ENCODE results near the gene NFATC2. TPM values are rescaled to one million over a fixed set of nuclear protein-coding genes. Genes with fewer than 3 reads are reported as not detected.

The NFATC2 gene
- total and polyA plus RNA-seq, 2 of the 8 experiments (the other 6 are each of a cell fraction or from before 2014, with no cell fraction given): 0.27 to 0.91 TPM

DNA sequence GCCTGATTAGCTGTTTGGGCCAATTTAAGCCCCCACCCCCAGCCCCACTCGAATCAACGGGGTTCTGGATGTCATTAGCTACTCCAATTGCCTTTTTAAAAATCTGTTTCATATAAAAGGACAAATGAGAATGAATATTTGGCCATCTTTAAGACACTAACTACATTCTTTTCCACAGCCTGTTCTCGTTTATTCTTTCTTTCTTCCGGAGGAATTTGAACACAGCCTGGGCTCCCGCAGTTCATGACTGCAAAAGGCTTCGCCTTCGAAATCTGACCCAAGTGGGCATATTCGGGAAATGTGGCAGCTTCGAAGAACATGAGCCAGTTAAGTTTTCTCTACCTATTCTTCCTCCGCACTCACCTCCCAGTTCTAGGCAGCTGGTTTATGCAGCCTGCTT, 49.4 kb upstream of the NFATC2 start:
- Histone ChIP-seq H3K27me3 (replicated peaks in 1 of 4; ENCODE audit: control insufficient read depth in 3 of 4, extremely low read depth in 1 of 4, insufficient read depth in 3 of 4, low read length in 3 of 4) (no peaks in the 10 kb centered on the region), H2BK5ac (ENCODE audit: low read depth, low read length) (no peak overlapping the region), H3K79me1 (ENCODE audit: low read depth, low read length) (no peaks in the 10 kb centered on the region), H3K4ac (replicated peaks; ENCODE audit: insufficient read length, low read depth, low read length) (no peak overlapping the region), H3K36me3 (ENCODE audit: control insufficient read depth in 2 of 4, insufficient read depth in 4 of 4, low read length in 3 of 4) (no peaks in the 10 kb centered on the region), H3K56ac (replicated peaks; ENCODE audit: insufficient read length, low read depth, low read length) (no peak overlapping the region), H3K27ac (ENCODE audit: low read depth, low read length) (no peak overlapping the region), H3K79me2 (ENCODE audit: control insufficient read depth in 1 of 2, insufficient read depth in 2 of 2, low read length in 2 of 2) (no peaks in the 10 kb centered on the region), H4K8ac (ENCODE audit: extremely low read depth, insufficient read depth, low read length) (no peak overlapping the region), H4K5ac (ENCODE audit: insufficient read length, low read depth, low read length) (no peak overlapping the region), H2AFZ (ENCODE audit: low read length) (no peak overlapping the region), H3K4me3 (ENCODE audit: extremely low read depth in 1 of 4, insufficient read depth in 2 of 4, low read depth in 3 of 4, low read length in 4 of 4) (no peak overlapping the region), H3K18ac (ENCODE audit: extremely low read depth, low read length) (no peak overlapping the region), H2BK120ac (replicated peaks; ENCODE audit: low read depth, low read length) (no peak overlapping the region), H2BK15ac (ENCODE audit: low read length) (no peak overlapping the region), H2BK20ac (ENCODE audit: low read length) (no peak overlapping the region), H3K14ac (ENCODE audit: insufficient read length) (no peak overlapping the region), H3K4me2 (ENCODE audit: insufficient read depth in 1 of 2, low read depth in 2 of 2, low read length in 2 of 2) (no peak overlapping the region), H3K4me1 (replicated peaks in 1 of 4; ENCODE audit: control insufficient read depth in 3 of 4, insufficient read depth in 4 of 4, low read length in 3 of 4) (peaks cover 0 to 3% (median under 1%) of the 10 kb centered on the region in 4 experiments; a peak in 2 of 7 replicates), H2AK5ac (ENCODE audit: low read depth, low read length) (no peak overlapping the region), H4K20me1 (replicated peaks in 1 of 2; ENCODE audit: control insufficient read depth in 1 of 2, insufficient read depth in 2 of 2, low read length in 2 of 2) (no peaks in the 10 kb centered on the region), H3K9ac (replicated peaks in 1 of 4; ENCODE audit: extremely low read depth in 1 of 4, low read depth in 3 of 4, low read length in 3 of 4) (no peak overlapping the region), H3K9me3 (ENCODE audit: insufficient read depth in 2 of 2, low read depth in 1 of 2, low read length in 1 of 2) (no peaks in the 10 kb centered on the region), H2BK12ac (ENCODE audit: low read depth, low read length) (no peak overlapping the region), H3K23me2 (ENCODE audit: low read depth, low read length) (no peaks in the 10 kb centered on the region), H4K91ac (replicated peaks; ENCODE audit: insufficient read length, low read length) (no peak overlapping the region), H3K23ac (ENCODE audit: insufficient read length) (no peak overlapping the region)
- FAIRE-seq (no peak), DNase-seq (ENCODE audit: low read depth in 1 of 2, low spot score in 2 of 2) (no peak)
- POLR2A ChIA-PET (ENCODE audit: partially characterized antibody): no interaction called here
- 93% methylated on average over 10 of the region's 10 CpGs; no CpG with 5 or more reads in 1 of the 2 experiments for WGBS, 2 experiments (ENCODE audit: extremely low coverage in 1 of 2, insufficient coverage in 1 of 2, insufficient read length in 1 of 2, insufficient replicate concordance in 2 of 2, low coverage in 1 of 2, low lambda C conversion rate in 2 of 2, missing lambda C conversion rate in 1 of 2)
- CTCF ChIA-PET (ENCODE audit: partially characterized antibody): interaction anchor here (0.8 to 3.1 kb wide), 7 partner anchors 9 to 604 kb away, joined by 3 to 8 read pairs (median 3); no protein-coding TSS in a partner anchor
- TF ChIP-seq EGR1 (IDR thresholded peaks at IDR 0.05; ENCODE audit: borderline replicate concordance, low read depth, low read length) (no peak), EZH2 (IDR thresholded peaks at IDR 0.05; ENCODE audit: low read depth, low read length, severe bottlenecking) (no peak), POLR2AphosphoS5 (IDR thresholded peaks at IDR 0.05; ENCODE audit: low read depth, low read length) (no peak), SIX5 (IDR thresholded peaks at IDR 0.05; ENCODE audit: low read depth, low read length) (no peak), POLR2A (IDR thresholded peaks at IDR 0.05; ENCODE audit: control extremely low read depth in 1 of 2, low read depth in 2 of 2, low read length in 2 of 2) (no peak), TBP (IDR thresholded peaks at IDR 0.05; ENCODE audit: low read depth, low read length) (no peak), RXRA (IDR thresholded peaks at IDR 0.05; ENCODE audit: insufficient read depth, low read depth, low read length) (no peak)
- TF ChIP-seq, protein P1, sequence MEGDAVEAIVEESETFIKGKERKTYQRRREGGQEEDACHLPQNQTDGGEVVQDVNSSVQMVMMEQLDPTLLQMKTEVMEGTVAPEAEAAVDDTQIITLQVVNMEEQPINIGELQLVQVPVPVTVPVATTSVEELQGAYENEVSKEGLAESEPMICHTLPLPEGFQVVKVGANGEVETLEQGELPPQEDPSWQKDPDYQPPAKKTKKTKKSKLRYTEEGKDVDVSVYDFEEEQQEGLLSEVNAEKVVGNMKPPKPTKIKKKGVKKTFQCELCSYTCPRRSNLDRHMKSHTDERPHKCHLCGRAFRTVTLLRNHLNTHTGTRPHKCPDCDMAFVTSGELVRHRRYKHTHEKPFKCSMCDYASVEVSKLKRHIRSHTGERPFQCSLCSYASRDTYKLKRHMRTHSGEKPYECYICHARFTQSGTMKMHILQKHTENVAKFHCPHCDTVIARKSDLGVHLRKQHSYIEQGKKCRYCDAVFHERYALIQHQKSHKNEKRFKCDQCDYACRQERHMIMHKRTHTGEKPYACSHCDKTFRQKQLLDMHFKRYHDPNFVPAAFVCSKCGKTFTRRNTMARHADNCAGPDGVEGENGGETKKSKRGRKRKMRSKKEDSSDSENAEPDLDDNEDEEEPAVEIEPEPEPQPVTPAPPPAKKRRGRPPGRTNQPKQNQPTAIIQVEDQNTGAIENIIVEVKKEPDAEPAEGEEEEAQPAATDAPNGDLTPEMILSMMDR (IDR thresholded peaks at IDR 0.05; ENCODE audit: control extremely low read depth in 1 of 3, insufficient read depth in 1 of 3, low read depth in 1 of 3, low read length in 3 of 3): no peak
- TF ChIP-seq, protein P2, sequence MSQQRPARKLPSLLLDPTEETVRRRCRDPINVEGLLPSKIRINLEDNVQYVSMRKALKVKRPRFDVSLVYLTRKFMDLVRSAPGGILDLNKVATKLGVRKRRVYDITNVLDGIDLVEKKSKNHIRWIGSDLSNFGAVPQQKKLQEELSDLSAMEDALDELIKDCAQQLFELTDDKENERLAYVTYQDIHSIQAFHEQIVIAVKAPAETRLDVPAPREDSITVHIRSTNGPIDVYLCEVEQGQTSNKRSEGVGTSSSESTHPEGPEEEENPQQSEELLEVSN (IDR thresholded peaks at IDR 0.05): no peak
- TF ChIP-seq, protein P3, sequence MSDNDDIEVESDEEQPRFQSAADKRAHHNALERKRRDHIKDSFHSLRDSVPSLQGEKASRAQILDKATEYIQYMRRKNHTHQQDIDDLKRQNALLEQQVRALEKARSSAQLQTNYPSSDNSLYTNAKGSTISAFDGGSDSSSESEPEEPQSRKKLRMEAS (IDR thresholded peaks at IDR 0.05): no peak
- TF ChIP-seq, protein P4, sequence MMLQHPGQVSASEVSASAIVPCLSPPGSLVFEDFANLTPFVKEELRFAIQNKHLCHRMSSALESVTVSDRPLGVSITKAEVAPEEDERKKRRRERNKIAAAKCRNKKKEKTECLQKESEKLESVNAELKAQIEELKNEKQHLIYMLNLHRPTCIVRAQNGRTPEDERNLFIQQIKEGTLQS (IDR thresholded peaks at IDR 0.05; ENCODE audit: insufficient read depth, low read depth, low read length): no peak
